Panc1 (cell line): ENCODE measurements around the gene DNPEP. TPM values are rescaled to one million over a fixed set of nuclear protein-coding genes. Genes with fewer than 3 reads are reported as not detected.

Source experiments
- ATAC-seq: fragments of 200-7000 bp; cut with Tn5 transposase; 2 replicates; pipeline ENCODE4 v1.9.1; 2020; ENCODE audit warnings: mild to moderate bottlenecking, moderate library complexity
- BruUV-seq: library from RNA; stranded (reverse); fragments of 400-500 nt; replicated peaks from 2 replicates; lab custom pipeline; 2021; lab: Mats Ljungman, UMichigan
- CTCF ChIA-PET: fragments of 300-600 bp; sonication (Branson Sonifier 250); formaldehyde crosslinking; loops from one replicate; lab custom pipeline; 2022; ENCODE audit warnings: antibody characterized with exemption; lab: Charles Lee
- POLR2A ChIA-PET: fragments of 300-600 bp; sonication (Branson Sonifier 250); formaldehyde crosslinking; loops from one replicate; lab custom pipeline; 2022; ENCODE audit warnings: antibody characterized with exemption; lab: Charles Lee
- DNase-seq: peaks from one replicate; pipeline ENCODE4 v3.0.0-alpha.2; 2010; ENCODE audit warnings: low read depth, low spot score
- H3K27ac ChIP-seq: 2 replicates; pipeline ENCODE4 v1.5.1; 2011; ENCODE audit warnings: mild to moderate bottlenecking, low read length, inconsistent platforms
- H3K27me3 ChIP-seq: fragments of 200-500 bp; sonication (Bioruptor generic); 2 replicates; pipeline ENCODE4 v1.6.0; 2014; ENCODE audit warnings: low read length, inconsistent platforms; ENCODE audit not compliant: control insufficient read depth, insufficient read depth
- H3K36me3 ChIP-seq: fragments of 200-500 bp; sonication (Bioruptor generic); 2 replicates; pipeline ENCODE4 v1.5.1; 2014; ENCODE audit warnings: inconsistent platforms, mild to moderate bottlenecking, low read length, moderate library complexity; ENCODE audit not compliant: control insufficient read depth, insufficient read depth
- H3K4me1 ChIP-seq: 2 replicates; pipeline ENCODE4 v1.5.1; 2011; ENCODE audit warnings: inconsistent platforms, mild to moderate bottlenecking, low read length, moderate library complexity; ENCODE audit not compliant: control insufficient read depth, insufficient read depth
- H3K4me3 ChIP-seq, 2 experiments: 2 replicates each; pipeline ENCODE4 v1.5.1; 2011 to 2012; ENCODE audit warnings: low read depth in 2 of 2, low read length in 2 of 2, mild to moderate bottlenecking in 2 of 2, inconsistent platforms in 1 of 2, moderate library complexity in 1 of 2
- H3K9me3 ChIP-seq: fragments of 200-500 bp; sonication (Bioruptor generic); 2 replicates; pipeline ENCODE4 v1.5.1; 2014; ENCODE audit warnings: low read depth, mild to moderate bottlenecking, inconsistent platforms, low read length, moderate library complexity; ENCODE audit not compliant: control insufficient read depth, insufficient read depth
- SIN3A ChIP-seq: IDR thresholded peaks from 2 replicates; pipeline ENCODE4 v1.6.1; 2012; ENCODE audit warnings: low read depth, mild to moderate bottlenecking, low read length, moderate library complexity, borderline replicate concordance; ENCODE audit not compliant: insufficient read depth
- TCF7L2 ChIP-seq: IDR thresholded peaks from 2 replicates; pipeline ENCODE4 v1.6.1; 2011; ENCODE audit warnings: mild to moderate bottlenecking, low read depth, low read length, inconsistent platforms
- in situ Hi-C: cut with HindIII; loops from 2 replicates; pipeline ENCODE4 v1.10.0; 2016; ENCODE audit warnings: low sequenced_read_pairs, low pct_unique_long_range_greater_than_20kb
- intact Hi-C: fragments of 100-400 bp; cut with micrococcal nuclease; formaldehyde crosslinking; loops from one replicate; pipeline ENCODE4 v1.10.0; 2022; ENCODE audit not compliant: unreplicated experiment
- total RNA-seq: library from RNA; stranded (reverse); gene quantifications from one replicate; pipeline ENCODE4 v1.2.1, GENCODE V29; 2021; ENCODE audit not compliant: unreplicated experiment
- TF ChIP-seq, protein P1 (sequence below): fragments of 450-650 bp; IDR thresholded peaks from 2 replicates; pipeline ENCODE4 v1.5.1; 2017; ENCODE audit warnings: mild to moderate bottlenecking
- TF ChIP-seq, protein P2 (sequence below), 2 experiments: IDR thresholded peaks; 2 replicates each; pipeline ENCODE4 v1.6.1; 2011 to 2012; ENCODE audit warnings: low read depth in 2 of 2, control low read depth in 1 of 2, low read length in 1 of 2, mild to moderate bottlenecking in 1 of 2, moderate library complexity in 1 of 2; ENCODE audit not compliant: insufficient read depth in 1 of 2

Gene DNPEP
- total RNA-seq, 1 experiment from 2014 or later, result 107 TPM

DNA sequence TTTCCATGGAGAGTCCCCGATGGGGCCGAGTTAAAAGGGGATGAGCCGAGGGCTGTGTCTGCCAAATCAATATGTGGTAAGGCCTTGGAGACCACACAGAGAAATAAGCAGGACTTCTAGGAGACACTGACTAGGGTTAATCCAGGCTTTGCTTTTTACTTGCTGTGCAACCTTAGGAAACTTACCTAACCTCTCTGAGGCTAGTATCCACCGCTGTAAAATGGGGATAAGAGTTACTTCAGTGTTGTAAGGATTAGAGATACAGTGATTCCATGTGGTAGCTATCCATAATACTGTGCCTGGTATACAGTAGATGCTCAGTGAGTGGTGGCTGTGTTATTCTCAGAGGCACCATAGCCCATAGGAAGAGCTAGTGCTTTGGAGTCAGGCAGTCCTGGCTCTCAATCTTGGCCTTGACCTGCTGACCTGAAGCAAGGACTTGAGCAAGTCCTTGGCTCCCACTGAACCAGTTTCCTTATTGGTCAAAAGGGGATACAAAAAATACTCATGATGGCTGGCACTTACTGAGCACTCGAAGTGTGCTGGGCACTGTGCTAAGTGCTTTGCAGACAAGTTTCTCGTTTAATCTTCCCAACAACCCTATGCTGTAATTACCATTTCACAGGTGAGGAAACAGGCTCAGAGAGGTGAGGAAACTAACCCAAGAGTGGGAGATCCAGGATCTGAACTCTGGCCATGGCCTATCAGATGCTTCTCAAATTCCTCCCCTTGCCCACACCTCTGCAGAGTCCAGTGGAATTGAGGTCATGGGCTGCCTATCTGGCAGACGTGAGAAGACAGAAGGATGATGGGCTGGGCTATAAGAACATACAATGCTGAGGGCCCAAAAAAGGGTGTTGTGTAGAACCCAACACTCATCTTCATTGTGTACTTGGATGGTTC lies 18.5 kb upstream of the DNPEP start:
- Histone ChIP-seq H3K27me3 (no peaks in the 10 kb centered on the region), H3K9me3 (no peaks in the 10 kb centered on the region), H3K4me3 (no peak overlapping the region), H3K4me1 (peaks cover 9% of the 10 kb centered on the region), H3K27ac (no peak overlapping the region), H3K36me3 (no peaks in the 10 kb centered on the region)
- ChIA-PET POLR2A (no interaction called here), CTCF (interaction anchor here (5.0 kb wide), 1 partner anchor 124 kb away, joined by 29 read pairs; no protein-coding TSS in a partner anchor)
- no TSS peak for BruUV-seq
- intact Hi-C loops (no loop called here), in situ Hi-C loops (no loop called here)
- DNase-seq (no peak), ATAC-seq (no peak)
- TF ChIP-seq, protein P1, sequence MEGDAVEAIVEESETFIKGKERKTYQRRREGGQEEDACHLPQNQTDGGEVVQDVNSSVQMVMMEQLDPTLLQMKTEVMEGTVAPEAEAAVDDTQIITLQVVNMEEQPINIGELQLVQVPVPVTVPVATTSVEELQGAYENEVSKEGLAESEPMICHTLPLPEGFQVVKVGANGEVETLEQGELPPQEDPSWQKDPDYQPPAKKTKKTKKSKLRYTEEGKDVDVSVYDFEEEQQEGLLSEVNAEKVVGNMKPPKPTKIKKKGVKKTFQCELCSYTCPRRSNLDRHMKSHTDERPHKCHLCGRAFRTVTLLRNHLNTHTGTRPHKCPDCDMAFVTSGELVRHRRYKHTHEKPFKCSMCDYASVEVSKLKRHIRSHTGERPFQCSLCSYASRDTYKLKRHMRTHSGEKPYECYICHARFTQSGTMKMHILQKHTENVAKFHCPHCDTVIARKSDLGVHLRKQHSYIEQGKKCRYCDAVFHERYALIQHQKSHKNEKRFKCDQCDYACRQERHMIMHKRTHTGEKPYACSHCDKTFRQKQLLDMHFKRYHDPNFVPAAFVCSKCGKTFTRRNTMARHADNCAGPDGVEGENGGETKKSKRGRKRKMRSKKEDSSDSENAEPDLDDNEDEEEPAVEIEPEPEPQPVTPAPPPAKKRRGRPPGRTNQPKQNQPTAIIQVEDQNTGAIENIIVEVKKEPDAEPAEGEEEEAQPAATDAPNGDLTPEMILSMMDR, result no peak

DNA sequence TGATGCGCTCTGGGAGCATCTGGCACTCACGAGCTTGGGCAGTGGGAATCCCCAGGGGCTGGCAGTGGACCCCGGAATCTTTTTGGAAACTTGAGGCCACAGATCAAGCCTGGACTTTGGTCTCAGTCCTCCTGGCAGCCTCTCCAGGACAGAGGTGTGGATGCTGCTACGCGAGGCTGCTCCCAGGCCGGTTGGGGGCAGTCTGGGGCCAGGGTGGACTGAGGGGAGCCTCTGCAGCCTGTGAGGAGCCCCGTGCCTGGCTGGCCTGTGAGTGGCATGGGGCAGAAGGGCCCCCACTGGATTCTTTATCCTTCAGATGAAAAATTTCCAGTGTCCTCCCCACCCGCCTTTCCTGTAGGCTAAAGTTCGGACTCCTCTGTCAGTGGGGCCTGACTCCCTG lies 17.7 kb upstream of the DNPEP start:
- in situ Hi-C loops (no loop called here), intact Hi-C loops (no loop called here)
- ChIA-PET CTCF (interaction anchor here (1.2 to 5.0 kb wide), 2 partner anchors 17 to 124 kb away, joined by 8 to 29 read pairs; partner anchors contain the start of gene DNPEP), POLR2A (no interaction called here)
- DNase-seq (no peak), ATAC-seq (peak; percentile 53)
- no peaks in the 10 kb centered on the region for H3K9me3 ChIP-seq
- H3K27ac ChIP-seq, result no peak overlapping the region
- BruUV-seq, result no TSS peak
- no peak overlapping the region for H3K4me3 ChIP-seq
- no peaks in the 10 kb centered on the region for H3K27me3 ChIP-seq
- H3K36me3 ChIP-seq, result no peaks in the 10 kb centered on the region
- TF ChIP-seq TCF7L2 (no peak), SIN3A (no peak)
- TF ChIP-seq, protein P2, sequence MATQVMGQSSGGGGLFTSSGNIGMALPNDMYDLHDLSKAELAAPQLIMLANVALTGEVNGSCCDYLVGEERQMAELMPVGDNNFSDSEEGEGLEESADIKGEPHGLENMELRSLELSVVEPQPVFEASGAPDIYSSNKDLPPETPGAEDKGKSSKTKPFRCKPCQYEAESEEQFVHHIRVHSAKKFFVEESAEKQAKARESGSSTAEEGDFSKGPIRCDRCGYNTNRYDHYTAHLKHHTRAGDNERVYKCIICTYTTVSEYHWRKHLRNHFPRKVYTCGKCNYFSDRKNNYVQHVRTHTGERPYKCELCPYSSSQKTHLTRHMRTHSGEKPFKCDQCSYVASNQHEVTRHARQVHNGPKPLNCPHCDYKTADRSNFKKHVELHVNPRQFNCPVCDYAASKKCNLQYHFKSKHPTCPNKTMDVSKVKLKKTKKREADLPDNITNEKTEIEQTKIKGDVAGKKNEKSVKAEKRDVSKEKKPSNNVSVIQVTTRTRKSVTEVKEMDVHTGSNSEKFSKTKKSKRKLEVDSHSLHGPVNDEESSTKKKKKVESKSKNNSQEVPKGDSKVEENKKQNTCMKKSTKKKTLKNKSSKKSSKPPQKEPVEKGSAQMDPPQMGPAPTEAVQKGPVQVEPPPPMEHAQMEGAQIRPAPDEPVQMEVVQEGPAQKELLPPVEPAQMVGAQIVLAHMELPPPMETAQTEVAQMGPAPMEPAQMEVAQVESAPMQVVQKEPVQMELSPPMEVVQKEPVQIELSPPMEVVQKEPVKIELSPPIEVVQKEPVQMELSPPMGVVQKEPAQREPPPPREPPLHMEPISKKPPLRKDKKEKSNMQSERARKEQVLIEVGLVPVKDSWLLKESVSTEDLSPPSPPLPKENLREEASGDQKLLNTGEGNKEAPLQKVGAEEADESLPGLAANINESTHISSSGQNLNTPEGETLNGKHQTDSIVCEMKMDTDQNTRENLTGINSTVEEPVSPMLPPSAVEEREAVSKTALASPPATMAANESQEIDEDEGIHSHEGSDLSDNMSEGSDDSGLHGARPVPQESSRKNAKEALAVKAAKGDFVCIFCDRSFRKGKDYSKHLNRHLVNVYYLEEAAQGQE (IDR thresholded peaks at IDR 0.05; ENCODE audit: insufficient read depth in 1 of 2, low read depth in 2 of 2, low read length in 1 of 2), result no peak
- TF ChIP-seq, protein P1, result no peak; the same call in 1 of the 2 replicates
- H3K4me1 ChIP-seq, result peaks cover 14% of the 10 kb centered on the region
